ENCODE measurements around the gene DRAM1. TPM values are rescaled to one million over a fixed set of nuclear protein-coding genes. Genes with fewer than 3 reads are reported as not detected.
"Not testable (repeated sequence)": the region's sequence is repeated elsewhere in the genome, so short reads cannot be mapped to it uniquely, and the experiment has no call there.

The DRAM1 gene
- polyA plus RNA-seq, 1 of the 3 experiments (the other 2 are of a cell fraction), result 37.4 TPM

GRCh38 chr12:101863981-101864380 is 13.4 kb upstream of the DRAM1 start:
- DNase-seq, result no peak
- ChIA-PET POLR2A (interaction anchor here (0.6 kb wide), 1 partner anchor 1597 kb away, joined by 3 read pairs; the partner anchor contains the start of gene DEPDC4), CTCF (no interaction called here)
- no peak overlapping the region for H3K4me3 ChIP-seq (ENCODE audit: low read depth in 2 of 2, low read length in 1 of 2)
- H3K9me3 ChIP-seq, result no peaks in the 10 kb centered on the region
- H3F3A ChIP-seq (replicated peaks; ENCODE audit: insufficient read depth), result peaks cover 13% of the 10 kb centered on the region
- H2AFZ ChIP-seq (ENCODE audit: low read depth), result no peak overlapping the region
- H3K27ac ChIP-seq (ENCODE audit: low read depth in 2 of 2, low read length in 1 of 2), result no peak overlapping the region
- no peak overlapping the region for H3K9ac ChIP-seq
- no peak for TF ChIP-seq PBX3 (IDR thresholded peaks at IDR 0.05)
- TF ChIP-seq GATA2 (CRISPR knock-in tag; IDR thresholded peaks at IDR 0.05), result no peak
- TF ChIP-seq ELF1 (IDR thresholded peaks at IDR 0.05), result no peak
- TF ChIP-seq FOXM1 (IDR thresholded peaks at IDR 0.05; ENCODE audit: low read depth), result no peak
- H3K9me2 ChIP-seq, result no peaks in the 10 kb centered on the region
- H3K27me3 ChIP-seq (ENCODE audit: insufficient read depth), result no peaks in the 10 kb centered on the region
- H3K79me2 ChIP-seq (ENCODE audit: insufficient read depth), result no peaks in the 10 kb centered on the region
- peaks cover 0 to 6% of the 10 kb centered on the region in 2 experiments; a peak in 2 of 4 replicates for H3K4me1 ChIP-seq (ENCODE audit: control insufficient read depth in 1 of 2, insufficient read depth in 2 of 2, low read depth in 1 of 2, low read length in 1 of 2)
- H4K20me1 ChIP-seq (ENCODE audit: insufficient read depth), result no peaks in the 10 kb centered on the region
- no peak overlapping the region for H3K4me2 ChIP-seq
- H3K36me3 ChIP-seq (replicated peaks in 1 of 2; ENCODE audit: control insufficient read depth in 1 of 2, insufficient read depth in 2 of 2, low read length in 1 of 2), result no peaks in the 10 kb centered on the region

- CTCF ChIA-PET, result interaction anchor here (1.4 kb wide), 1 partner anchor 27 kb away, joined by 4 read pairs; no protein-coding TSS in a partner anchor
- Histone ChIP-seq H3K36me3 (replicated peaks in 1 of 2; ENCODE audit: control insufficient read depth in 1 of 2, insufficient read depth in 2 of 2, low read length in 1 of 2) (no peaks in the 10 kb centered on the region), H3K9me3 (no peaks in the 10 kb centered on the region), H3K27me3 (ENCODE audit: insufficient read depth) (no peaks in the 10 kb centered on the region), H3K9ac (no peak overlapping the region; the same call in 1 of the 2 replicates), H3K79me2 (ENCODE audit: insufficient read depth) (no peaks in the 10 kb centered on the region), H2AFZ (ENCODE audit: low read depth) (peak overlapping the region; percentile 84; the same call in 1 of the 2 replicates), H3K4me1 (ENCODE audit: control insufficient read depth in 1 of 2, insufficient read depth in 2 of 2, low read depth in 1 of 2, low read length in 1 of 2) (no peaks in the 10 kb centered on the region; a peak in 1 of 4 replicates), H3K4me3 (ENCODE audit: low read depth in 2 of 2, low read length in 1 of 2) (no peak overlapping the region), H4K20me1 (ENCODE audit: insufficient read depth) (no peaks in the 10 kb centered on the region), H3F3A (replicated peaks; ENCODE audit: insufficient read depth) (no peaks in the 10 kb centered on the region), H3K27ac (ENCODE audit: low read depth in 2 of 2, low read length in 1 of 2) (peak overlapping the region in 1 of 2 experiments; percentile 71; a peak in 2 of 4 replicates), H3K9me2 (no peaks in the 10 kb centered on the region), H3K4me2 (0 out of 2 replicates have a peak overlapping the region, but pooled peaks have one; percentile 1)
- DNase-seq, result no peak
- TF ChIP-seq EZH2phosphoT487 (IDR thresholded peaks at IDR 0.05; ENCODE audit: borderline replicate concordance, low read depth) (no peak), PBX3 (IDR thresholded peaks at IDR 0.05) (no peak), POLR2AphosphoS5 (IDR thresholded peaks at IDR 0.05; ENCODE audit: low read depth, low read length) (no peak), TCF12 (IDR thresholded peaks at IDR 0.05) (no peak), FOXM1 (IDR thresholded peaks at IDR 0.05; ENCODE audit: low read depth) (no peak)
- WGBS (ENCODE audit: low lambda C conversion rate), result 61% methylated on average over 9 of the region's 13 CpGs
- POLR2A ChIA-PET, result no interaction called here
These were observed 10.6 kb upstream of the DRAM1 start for GRCh38 chr12:101866615-101867373.

GRCh38 chr12:101867619-101868018 is 9.8 kb upstream of the DRAM1 start:
- POLR2A ChIA-PET; H3K27me3 ChIP-seq (ENCODE audit: insufficient read depth); H3K4me1 ChIP-seq (ENCODE audit: control insufficient read depth in 1 of 2, insufficient read depth in 2 of 2, low read depth in 1 of 2, low read length in 1 of 2); CTCF ChIA-PET; H3F3A ChIP-seq (replicated peaks; ENCODE audit: insufficient read depth); H3K9me2 ChIP-seq; H3K4me3 ChIP-seq (ENCODE audit: low read depth in 2 of 2, low read length in 1 of 2); H3K9me3 ChIP-seq; H3K79me2 ChIP-seq (ENCODE audit: insufficient read depth); H2AFZ ChIP-seq (ENCODE audit: low read depth); H3K9ac ChIP-seq; DNase-seq; H4K20me1 ChIP-seq (ENCODE audit: insufficient read depth); H3K36me3 ChIP-seq (replicated peaks in 1 of 2; ENCODE audit: control insufficient read depth in 1 of 2, insufficient read depth in 2 of 2, low read length in 1 of 2); H3K27ac ChIP-seq (ENCODE audit: low read depth in 2 of 2, low read length in 1 of 2); H3K4me2 ChIP-seq: not testable (repeated sequence)
- 98% methylated on average over 3 of the region's 3 CpGs for WGBS (ENCODE audit: low lambda C conversion rate)

All from SK-N-SH (cell line).